ENCODE data around the gene GNAS.

GNAS gene

DNA sequence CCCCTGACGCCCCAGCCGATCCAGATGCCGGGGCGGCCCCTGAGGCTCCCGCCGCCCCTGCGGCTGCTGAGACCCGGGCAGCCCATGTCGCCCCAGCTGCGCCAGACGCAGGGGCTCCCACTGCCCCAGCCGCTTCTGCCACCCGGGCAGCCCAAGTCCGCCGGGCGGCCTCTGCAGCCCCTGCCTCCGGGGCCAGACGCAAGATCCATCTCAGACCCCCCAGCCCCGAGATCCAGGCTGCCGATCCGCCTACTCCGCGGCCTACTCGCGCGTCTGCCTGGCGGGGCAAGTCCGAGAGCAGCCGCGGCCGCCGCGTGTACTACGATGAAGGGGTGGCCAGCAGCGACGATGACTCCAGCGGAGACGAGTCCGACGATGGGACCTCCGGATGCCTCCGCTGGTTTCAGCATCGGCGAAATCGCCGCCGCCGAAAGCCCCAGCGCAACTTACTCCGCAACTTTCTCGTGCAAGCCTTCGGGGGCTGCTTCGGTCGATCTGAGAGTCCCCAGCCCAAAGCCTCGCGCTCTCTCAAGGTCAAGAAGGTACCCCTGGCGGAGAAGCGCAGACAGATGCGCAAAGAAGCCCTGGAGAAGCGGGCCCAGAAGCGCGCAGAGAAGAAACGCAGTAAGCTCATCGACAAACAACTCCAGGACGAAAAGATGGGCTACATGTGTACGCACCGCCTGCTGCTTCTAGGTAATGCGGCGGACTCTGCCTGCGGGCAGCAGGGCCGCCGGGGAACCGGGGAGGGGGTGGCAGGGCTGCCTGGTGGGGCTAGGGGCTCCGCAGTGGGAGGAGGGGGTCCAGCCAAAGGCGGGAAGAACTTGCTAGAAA is 2.3 kb downstream of the GNAS start:
- no peak for DNase-seq

GRCh38 chr20:58855506-58856389 is 3.2 kb downstream of the GNAS start:
- DNase-seq: no peak

DNA sequence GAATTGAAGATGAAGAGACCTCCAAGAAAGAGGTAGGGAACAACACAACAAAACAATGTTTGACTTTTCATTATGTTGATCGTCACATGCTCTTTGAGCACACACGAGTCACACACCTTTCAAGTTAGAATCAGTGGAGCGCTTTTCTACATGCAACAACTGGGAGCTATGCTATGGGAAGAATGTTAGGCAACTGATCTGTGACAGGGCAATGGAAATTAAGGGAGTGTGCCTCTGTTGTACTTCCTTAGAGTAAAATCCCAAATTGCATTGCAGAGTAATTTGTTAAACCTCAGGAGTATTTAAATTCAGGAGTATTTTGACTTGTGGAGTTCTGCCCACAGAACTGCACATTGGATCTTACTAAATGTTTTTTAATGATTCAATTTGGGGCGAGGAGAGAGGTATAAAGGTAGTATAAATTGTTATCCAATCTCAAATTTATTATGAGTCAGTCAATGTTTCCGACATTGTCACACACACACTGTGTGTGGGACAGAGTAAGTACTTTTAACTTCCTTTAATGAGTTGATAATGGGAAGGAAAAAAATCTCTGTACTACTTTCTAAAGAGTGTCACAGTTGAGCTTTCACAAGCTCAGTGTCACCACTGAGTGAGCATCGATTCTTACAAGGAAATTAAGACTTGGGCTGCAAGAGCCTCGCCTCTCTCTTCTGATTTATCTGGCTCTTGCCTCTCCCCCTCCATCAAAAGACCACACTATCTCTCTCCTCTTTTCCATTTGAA is 10.7 kb downstream of the GNAS start:
- no peak for DNase-seq

GRCh38 chr20:58864346-58864745 is 11.8 kb downstream of the GNAS start:
- no peak for DNase-seq

GRCh38 chr20:58865843-58866242 is 13.3 kb downstream of the GNAS start:
- DNase-seq: no peak

GRCh38 chr20:58867211-58867610 is 14.7 kb downstream of the GNAS start:
- DNase-seq: no peak

GRCh38 chr20:58868795-58869194 is 16.3 kb downstream of the GNAS start:
- no peak for DNase-seq

GRCh38 chr20:58869662-58870227 is 17.2 kb downstream of the GNAS start:
- DNase-seq: no peak

DNA sequence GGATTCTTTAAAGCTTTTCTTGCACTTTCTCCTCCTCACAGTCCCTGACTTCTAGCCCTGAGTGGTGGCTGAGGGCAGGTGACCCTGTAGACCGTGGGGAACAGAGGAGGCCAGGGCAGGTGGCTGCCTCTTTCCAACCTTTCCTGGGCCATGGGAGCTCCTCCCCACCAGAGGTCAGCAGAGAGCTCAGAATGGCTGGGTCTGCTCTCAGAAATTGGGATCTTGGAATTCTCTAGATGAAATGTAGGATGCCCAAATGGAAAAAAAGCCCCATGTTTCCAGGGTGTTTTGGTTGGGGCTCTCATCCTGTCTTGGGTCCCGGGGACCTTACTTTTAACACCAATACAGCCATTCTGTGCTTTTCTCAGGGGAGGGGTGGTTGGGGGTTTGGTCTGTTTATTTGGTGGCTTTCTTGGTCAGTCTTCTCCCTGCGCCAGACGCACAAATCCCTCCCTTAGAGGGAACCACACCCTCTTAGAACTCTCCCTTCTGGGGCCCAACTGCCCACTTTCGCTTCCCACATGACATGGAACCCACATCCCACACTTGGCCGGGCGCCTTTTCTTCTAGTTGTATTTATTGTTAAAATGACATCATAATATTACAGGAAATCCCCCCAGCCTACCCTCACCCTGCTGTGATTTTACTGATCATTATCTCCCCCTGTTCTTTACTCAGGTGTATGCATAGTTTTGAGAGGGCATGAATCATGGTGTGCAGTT is 17.9 kb downstream of the GNAS start:
- peak; percentile 66 for DNase-seq

DNA sequence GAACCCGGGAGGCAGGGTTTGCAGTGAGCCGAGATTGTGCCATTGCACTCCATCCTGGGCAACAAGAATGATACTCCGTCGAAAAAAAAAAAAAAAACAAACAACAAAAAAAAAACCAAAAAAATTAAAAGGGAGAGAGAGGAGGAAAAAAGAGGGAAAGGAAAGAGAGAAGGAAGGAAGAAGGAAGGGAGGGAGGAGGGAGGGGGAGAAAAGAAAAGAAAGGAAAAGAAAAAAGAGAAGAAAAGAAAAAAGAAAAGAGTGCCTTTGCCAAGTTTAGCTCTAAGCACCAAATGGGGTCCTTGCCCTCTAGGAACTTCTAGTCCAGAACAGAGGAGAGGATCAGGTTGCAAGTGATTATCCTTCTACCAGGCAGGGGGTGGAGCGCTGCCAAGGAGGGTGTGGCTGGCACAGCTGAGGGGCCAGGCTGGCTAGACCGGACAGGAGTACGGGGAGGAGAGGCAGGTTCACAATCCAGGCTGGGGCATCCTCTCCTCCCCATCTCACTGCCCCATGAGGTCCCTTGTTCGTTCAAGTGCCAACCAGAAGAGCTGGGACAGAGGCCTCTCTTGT is 19.1 kb downstream of the GNAS start:
- DNase-seq: no peak

- no peak for DNase-seq
Measured at GRCh38 chr20:58874469-58874868, 22.0 kb downstream of the GNAS start.

DNA sequence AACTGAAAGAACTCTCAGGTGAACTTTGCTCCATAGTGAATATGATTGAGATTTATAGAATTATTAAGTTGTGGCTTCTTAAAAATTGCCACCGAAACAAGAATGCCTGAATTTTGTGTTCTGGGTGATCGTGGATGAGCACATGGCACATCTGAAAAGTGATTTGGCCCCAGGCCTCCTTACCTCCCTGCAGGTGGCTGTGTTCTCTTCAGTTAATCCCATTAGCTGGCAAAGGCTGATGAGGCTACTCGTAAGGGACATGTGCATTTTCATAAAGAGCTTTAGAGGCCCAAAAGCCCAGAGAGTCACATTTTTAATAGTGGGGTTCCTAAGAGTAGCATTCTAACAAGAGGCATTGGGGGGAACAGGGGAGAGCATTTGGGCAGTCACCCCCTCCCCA is 22.6 kb downstream of the GNAS start:
- no peak for DNase-seq

- no peak for DNase-seq
Measured at GRCh38 chr20:58875541-58876134, 23.1 kb downstream of the GNAS start.

DNA sequence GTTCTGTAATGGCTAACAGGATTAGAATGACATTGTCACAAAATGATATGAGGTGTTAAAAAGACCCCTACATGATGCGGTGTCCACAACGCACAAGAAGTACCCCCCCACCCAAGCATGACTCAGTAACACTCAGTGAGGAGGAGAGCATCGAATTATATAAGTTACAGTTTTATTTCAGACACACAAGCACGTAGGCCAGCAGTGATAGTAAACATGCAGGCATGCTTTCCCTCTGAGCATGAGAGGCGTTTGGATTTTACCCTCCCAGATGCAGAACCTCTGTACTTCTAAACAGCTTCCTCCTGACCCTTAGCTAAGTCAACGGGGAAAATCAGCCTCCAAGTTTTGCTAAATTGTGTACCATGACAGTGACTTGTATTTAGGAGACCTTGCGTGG is 23.9 kb downstream of the GNAS start:
- DNase-seq: no peak

DNA sequence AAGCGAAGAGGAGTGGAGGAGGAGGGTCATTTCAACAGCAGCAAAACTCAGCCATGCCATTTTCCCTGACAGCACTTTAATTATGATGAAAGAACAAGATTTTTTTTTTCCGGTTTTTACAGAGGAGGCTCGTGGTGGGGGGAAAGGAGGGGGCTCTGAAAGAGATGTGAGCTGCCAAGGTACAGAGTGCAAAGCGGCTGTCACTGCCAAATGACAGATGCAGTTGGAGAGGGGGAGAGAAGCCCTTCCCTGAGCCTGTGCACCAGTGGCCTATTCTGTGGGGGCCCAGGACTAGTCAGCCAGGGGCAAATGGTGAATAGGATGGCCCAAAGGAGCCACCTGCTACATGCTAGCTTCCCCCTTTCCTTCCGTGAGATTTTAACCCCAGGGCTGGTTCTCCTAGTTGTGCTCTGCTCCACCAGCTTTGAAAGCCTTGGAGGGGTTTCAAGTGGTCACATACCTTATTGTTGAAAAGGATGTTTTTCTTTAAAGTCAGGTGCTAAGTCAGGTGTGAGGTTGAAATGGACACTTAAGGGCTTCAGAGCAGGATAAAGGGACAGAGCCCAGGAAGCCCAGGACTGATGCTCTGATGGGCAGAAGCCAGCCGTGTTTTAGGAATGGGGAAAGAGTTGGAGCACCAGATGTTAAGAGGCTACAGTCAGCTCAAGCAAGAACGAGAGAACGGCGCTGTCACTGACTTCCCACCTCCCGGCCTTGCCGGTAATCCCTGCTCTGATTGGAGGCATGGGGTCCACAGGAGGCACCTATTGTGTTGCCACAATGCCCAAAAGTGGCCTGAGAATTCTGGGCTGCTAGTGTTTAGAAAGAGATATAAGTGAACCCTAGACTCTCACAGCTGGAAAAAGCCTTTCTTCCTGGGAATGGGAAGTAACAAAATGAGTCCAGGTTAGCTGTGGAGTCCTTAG is 24.8 kb downstream of the GNAS start:
- no peak for DNase-seq

- no peak for DNase-seq
Measured at GRCh38 chr20:58877976-58878360, 25.5 kb downstream of the GNAS start.

- no peak for DNase-seq
Measured at GRCh38 chr20:58878399-58878798, 25.9 kb downstream of the GNAS start.

GRCh38 chr20:58880441-58880840 is 27.9 kb downstream of the GNAS start:
- no peak for DNase-seq

DNA sequence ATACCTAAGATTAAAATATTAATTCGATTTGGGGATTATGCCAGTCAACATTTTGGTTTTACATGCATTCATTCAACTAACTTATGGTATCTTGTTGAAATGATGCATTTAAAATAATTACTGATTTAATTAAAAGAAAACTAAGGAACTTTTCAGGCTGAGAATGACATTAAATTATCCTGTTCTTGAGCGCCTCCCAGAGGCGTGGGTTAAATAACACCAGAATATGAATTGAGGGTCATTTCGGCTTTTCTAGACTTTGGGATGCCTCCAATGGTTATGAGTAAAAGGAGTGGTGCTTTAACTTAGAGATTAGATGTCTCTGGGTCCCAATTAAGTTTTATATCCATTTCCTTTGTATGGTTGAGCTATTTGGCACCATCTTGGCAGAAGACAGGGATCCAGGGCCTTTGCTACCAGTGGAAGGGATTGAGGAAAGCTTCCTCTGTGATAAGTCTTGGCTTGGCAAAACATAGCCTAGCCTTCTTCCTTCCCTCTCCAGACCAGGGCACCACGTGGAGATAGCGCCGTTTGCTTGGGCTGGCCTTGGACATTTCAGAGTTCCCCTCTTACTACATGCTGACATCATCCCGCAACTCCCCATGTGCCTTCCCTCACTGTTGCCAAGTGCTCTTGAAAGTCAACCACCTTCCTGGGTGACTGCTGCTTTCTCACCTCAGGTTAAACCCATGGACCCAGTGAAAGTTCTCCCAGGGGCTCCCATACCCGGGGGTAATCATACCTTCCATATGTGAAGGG is 28.7 kb downstream of the GNAS start:
- DNase-seq: peak; percentile 17

DNA sequence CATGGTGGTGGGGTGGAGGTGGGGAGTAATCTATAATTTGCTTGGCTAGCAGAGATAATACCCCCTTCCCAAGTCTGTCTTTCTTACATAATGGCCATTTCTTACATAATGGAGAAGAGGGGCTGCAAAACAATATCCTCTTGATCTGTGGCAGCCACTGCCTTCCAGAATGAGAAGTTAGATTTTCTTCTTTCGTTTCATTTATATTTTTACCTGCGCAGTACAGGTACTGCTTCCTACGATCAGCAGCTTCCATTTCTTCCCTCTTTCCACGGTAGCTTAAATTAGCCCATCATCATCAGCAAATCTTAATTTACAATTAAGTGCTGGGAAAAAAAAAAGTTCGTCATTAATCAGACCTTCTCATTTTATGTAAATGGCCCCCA is 30.2 kb downstream of the GNAS start:
- DNase-seq: no peak

All from activated CD4-positive, alpha-beta T cell treated with anti-CD3 and anti-CD28 coated beads, Interleukin-2, Interleukin-6, amounts not matched to agents 100 ng/mL and 50 ng/mL, durations not matched to agents 16 hours and 8 hours (primary cell).